HG03025 (cell line): Measurements from ENCODE around the gene ZNRF3.

Experiments used
- ATAC-seq: cut with Tn5 transposase; IDR thresholded peaks from one replicate; pipeline ENCODE4 v1.9.1; 2021; ENCODE audit warnings: mild to moderate bottlenecking, moderate library complexity; ENCODE audit not compliant: unreplicated experiment, low FRiP score

The ZNRF3 gene

GRCh38 chr22:28978863-28979796, 95.8 kb downstream of the ZNRF3 start:
- no peak for ATAC-seq

GRCh38 chr22:28980326-28980725, 97.0 kb downstream of the ZNRF3 start:
- no peak for ATAC-seq

DNA sequence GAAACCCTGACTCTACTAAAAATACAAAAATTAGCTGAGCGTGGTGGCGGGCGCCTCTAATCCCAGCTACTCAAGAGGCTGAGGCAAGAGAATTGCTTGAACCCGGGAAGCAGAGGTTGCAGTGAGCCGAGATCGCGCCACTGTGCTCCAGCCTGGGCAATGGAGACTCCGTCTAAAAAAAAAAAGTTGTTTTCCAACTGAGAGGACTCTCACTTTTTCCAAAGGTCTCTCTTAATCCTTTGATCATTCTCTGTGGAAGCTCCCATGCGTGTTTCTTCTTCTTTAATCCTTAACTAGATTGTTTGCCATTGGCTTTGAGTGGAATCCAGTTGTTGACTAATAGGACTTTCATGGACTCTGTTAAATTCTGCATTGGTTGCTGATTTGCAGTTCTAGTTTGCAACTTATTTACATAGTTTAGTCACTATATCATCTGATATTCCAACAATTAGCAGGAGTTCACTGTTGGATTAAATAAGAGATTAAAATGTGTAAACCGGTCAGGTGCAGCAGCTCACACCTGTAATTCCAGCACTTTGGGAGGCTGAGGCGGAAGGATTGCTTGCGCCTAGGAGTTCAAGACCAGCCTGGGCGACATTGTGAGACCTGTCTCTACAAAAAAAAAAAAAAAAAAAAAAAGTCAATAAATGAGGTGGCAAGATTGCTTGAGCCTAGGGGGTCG, 98.6 kb downstream of the ZNRF3 start:
- no peak for ATAC-seq

DNA sequence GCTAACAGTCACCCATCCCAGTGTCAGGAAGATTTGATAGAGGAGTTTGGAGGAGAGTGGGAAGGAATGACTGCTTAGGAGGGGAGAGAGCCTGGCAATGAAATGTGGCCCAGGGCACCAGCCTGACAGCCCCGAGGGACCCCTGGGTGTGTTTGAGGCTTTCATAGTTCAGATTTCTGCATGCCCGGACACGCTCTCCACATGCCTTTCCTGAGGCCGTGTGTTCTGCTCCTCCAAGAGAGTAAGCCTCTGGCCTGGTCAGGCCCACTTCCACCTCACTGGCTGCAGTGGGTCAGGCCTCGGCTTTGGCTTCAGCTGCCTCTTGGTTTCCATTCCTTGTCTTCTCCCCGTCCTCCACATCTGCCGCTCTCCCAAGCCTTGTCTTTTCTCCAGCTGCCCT, 99.8 kb downstream of the ZNRF3 start:
- ATAC-seq = no peak

- no peak for ATAC-seq
Observed at GRCh38 chr22:28983788-28984441, 100.5 kb downstream of the ZNRF3 start.

GRCh38 chr22:28984482-28985158, 101.2 kb downstream of the ZNRF3 start:
- no peak for ATAC-seq

DNA sequence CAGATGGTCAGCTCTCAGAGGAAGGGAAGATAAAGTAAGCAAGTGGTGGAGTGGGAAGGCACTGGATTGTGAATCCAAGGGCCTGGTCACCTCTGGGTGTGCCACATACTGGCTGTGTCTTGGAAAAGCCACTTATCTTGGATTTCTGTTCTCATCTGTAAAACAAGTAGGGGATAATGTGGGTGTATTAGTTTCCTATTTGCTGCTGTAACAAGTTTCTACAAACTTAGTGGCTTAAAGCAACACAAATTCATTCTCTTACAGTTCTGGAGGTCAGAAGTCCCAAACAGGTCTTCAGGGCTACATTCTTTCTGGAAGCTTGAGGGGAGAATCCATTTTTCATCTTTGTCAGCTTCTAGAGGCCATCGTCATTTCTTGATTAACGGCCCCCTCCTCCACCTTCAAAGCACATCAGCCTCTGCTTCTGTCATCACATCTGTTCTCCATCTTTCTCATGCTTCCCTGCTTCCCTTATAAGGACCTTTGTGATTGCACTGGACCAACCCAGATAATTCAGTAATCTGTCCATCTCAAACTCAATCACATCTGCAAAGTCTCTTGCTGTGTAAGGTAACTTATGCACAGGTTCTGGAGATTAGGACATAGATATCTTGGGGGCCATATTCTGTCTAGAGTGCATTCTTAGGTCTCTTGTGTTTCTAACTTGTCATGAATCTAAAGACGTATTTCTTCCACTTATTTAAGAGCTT, 102.4 kb downstream of the ZNRF3 start:
- no peak for ATAC-seq

GRCh38 chr22:28986366-28986765, 103.0 kb downstream of the ZNRF3 start:
- ATAC-seq = no peak

- ATAC-seq = no peak
Observed at GRCh38 chr22:28988457-28988856, 105.1 kb downstream of the ZNRF3 start.

- ATAC-seq = no peak
Observed at GRCh38 chr22:28989035-28989464, 105.7 kb downstream of the ZNRF3 start.

GRCh38 chr22:28989484-28989883, 106.1 kb downstream of the ZNRF3 start:
- ATAC-seq = no peak

GRCh38 chr22:28989912-28990311, 106.5 kb downstream of the ZNRF3 start:
- no peak for ATAC-seq

DNA sequence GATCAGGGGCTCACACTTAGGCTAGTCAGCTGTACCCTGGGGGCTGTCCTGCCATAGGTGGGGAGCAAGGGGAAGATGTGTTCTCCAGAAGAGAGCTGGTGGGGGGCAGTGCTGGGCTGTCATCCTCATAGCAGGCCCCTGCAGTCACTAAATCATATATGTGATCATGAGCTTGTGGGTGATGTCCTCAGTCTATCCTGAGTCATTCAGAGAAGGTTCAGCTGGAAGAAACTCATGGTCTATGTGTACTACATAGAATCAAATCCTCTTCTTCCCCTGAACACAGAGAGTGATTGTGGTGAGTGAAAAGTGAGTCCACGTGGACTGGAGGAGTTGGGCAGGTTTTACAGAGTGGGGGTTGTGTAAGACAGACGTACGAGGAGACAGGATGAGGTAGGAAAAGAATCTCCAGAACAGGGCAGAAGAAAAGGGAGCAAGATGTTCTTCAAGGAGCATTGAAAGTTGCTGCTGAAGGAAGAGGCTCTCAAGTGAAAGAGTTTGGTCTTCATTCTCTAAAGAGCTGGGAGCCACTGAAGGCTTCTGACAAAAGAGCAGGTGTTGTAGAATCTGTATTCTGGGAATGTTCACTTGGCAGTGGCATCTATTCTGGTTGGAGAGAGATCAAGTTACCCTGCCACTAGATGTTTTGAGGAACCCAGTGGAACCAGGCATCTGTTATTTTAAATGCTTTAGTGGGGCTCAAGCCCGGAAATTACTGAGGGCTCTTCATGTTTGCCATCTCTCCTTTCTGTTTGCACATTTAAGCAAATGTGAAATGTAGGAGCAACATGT, 109.4 kb downstream of the ZNRF3 start:
- ATAC-seq = no peak

DNA sequence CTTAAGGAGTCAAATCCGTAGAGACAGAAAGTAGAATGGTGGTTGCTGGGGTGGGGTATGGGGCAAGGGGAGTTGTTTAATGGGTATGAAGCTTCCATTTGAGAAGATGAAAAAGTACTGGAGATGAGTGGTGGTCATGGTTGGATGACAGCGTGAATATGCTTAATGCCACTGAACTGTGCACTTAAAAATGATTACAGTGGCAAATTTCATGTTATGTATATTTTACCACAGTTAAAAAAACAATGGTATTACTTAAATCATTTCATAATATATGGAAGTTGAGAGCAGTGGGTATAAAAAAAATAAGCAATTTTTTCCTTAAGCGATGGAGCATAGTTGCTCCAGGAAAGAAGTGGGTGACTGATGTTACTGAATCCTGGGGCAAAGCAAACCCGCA, 111.2 kb downstream of the ZNRF3 start:
- ATAC-seq = no peak

GRCh38 chr22:28995551-28995950, 112.2 kb downstream of the ZNRF3 start:
- ATAC-seq = no peak

GRCh38 chr22:28997342-28997741, 114.0 kb downstream of the ZNRF3 start:
- no peak for ATAC-seq

DNA sequence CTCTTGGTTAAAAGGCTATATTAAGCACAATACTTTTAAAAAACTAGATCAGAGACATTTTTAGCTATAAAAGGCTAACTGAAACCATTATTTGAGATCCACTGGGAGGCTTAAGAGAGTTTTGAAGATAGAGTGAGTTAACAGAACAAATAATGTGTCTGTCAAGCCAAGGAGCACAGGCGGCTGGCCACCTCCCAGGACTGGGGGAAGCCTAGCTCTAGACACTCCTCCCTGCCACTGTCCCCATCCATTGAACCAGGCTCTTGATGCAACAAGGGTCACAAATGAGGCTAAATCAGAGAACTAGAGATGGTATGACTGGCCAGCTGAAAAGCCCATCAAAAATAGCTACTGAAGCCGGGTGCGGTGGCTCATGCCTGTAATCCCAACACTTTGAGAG, 115.3 kb downstream of the ZNRF3 start:
- no peak for ATAC-seq

- ATAC-seq = no peak
Observed at GRCh38 chr22:28999510-28999909, 116.1 kb downstream of the ZNRF3 start.

DNA sequence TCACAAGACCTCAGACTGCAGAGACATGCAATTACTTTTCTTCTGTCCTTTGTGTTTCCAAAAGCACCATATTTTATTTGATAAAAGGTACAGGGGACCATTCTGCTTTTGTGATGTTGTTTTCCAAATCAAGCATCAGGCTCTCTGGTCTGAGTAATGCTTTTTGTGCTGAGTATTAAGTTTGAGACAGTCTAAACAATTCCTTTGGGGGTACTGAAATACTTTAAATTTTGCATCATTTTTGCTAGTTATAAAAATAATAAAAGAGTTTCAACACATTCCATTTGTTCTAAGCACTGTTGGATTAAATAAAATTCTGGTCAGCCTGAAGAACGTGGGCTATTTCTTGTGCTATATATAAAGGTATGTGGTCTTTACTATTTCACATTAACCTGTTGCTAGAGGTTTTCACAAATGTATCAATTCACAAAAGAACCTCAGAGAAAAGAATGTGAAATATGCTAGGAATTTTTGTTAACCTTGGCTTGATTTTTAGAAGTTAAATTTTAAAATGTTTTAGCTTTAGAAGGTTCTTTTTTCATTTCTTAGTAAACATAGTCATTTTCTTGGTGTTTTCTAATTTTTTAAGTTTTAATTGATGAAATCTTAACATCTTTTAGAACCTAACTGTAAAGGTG, 116.7 kb downstream of the ZNRF3 start:
- ATAC-seq = no peak
